GM10248 (cell line): ENCODE measurements around the gene DACT1.

Experiments used
- CTCF ChIA-PET: fragments of 300-600 bp; sonication (Branson Sonifier 250); formaldehyde crosslinking; extraction: SDS; loops from one replicate; lab custom pipeline; 2021; ENCODE audit warnings: antibody characterized with exemption; lab: Yijun Ruan, JAX
- POLR2A ChIA-PET: fragments of 350-650 bp; sonication (Branson Sonifier 250); formaldehyde crosslinking; extraction: SDS; loops from one replicate; lab custom pipeline; 2020; ENCODE audit warnings: antibody characterized with exemption; lab: Yijun Ruan, JAX
- DNase-seq: peaks from one replicate; pipeline ENCODE4 v3.0.0; 2012; ENCODE audit errors: extremely low spot score
- TF ChIP-seq, protein P1 (sequence below): IDR thresholded peaks from 2 replicates; pipeline ENCODE4 v1.5.1; 2012; ENCODE audit warnings: mild to moderate bottlenecking, low read depth; ENCODE audit errors: extremely low read depth, missing control alignments, control extremely low read depth

Gene DACT1

DNA sequence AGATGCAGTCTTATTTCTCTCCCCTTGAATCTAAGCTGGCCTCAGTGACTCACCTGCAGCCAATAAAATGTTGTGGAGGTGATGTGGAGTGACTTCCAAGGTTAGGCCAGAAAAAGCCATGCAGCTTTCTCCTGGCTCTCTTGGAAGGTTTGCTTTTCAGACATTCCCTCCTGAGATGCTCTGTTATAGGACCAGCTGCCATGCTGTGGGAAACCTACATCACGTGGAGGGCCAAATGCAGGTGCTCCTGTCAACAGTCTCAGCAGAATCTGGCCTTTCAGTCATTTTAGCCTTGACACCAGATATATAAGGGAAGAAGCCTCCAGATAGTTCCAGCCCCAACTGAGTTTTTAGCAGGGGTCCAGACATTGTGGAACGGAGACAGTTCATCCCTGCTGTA lies 38.1 kb upstream of the DACT1 start:
- CTCF ChIA-PET = no interaction called here
- TF ChIP-seq, protein P1, sequence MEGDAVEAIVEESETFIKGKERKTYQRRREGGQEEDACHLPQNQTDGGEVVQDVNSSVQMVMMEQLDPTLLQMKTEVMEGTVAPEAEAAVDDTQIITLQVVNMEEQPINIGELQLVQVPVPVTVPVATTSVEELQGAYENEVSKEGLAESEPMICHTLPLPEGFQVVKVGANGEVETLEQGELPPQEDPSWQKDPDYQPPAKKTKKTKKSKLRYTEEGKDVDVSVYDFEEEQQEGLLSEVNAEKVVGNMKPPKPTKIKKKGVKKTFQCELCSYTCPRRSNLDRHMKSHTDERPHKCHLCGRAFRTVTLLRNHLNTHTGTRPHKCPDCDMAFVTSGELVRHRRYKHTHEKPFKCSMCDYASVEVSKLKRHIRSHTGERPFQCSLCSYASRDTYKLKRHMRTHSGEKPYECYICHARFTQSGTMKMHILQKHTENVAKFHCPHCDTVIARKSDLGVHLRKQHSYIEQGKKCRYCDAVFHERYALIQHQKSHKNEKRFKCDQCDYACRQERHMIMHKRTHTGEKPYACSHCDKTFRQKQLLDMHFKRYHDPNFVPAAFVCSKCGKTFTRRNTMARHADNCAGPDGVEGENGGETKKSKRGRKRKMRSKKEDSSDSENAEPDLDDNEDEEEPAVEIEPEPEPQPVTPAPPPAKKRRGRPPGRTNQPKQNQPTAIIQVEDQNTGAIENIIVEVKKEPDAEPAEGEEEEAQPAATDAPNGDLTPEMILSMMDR = no peak
- no peak for DNase-seq
- POLR2A ChIA-PET = no interaction called here

- TF ChIP-seq, protein P1 = no peak
- ChIA-PET CTCF (no interaction called here), POLR2A (no interaction called here)
- no peak for DNase-seq
Measured at GRCh38 chr14:58605465-58605864, 32.3 kb upstream of the DACT1 start.

DNA sequence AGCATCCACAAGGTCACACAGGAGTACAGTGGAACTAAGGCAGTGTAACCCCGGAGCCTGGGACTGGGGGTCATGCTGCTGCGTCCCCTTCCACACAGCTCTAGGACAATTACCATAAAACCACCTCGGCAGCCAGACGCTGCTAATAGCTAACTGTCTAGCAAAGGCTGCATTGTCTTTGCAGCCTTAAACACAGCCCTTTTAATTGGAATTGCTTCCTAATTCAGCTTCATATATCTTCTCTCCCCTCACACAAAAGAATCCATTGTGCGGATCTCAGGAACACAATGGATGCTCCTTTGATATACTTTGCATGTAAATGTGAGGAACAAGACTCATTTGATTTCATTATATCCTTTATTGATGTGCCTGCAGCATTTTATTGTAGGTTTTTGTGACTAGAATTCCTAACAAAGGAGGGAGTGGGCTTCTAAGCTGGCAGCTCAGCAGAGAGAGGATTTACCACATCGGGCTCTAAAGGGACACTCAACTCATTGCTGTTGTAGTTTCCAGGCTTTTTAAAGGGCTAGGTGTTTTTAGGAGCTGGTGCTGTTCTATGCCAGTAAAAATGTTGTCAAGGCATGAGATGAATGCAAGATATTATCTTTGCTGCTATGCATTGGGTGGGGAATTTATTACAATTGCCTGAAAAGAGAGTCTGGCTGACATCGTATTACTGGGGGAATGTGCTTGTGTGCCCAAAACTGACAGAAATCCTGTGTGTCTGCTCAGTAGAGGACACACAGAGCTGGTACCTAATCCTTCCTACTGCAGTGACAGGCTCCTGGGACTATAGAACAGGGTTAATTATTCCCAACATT lies 30.4 kb upstream of the DACT1 start:
- ChIA-PET CTCF (no interaction called here), POLR2A (no interaction called here)
- TF ChIP-seq, protein P1 = no peak
- no peak for DNase-seq

DNA sequence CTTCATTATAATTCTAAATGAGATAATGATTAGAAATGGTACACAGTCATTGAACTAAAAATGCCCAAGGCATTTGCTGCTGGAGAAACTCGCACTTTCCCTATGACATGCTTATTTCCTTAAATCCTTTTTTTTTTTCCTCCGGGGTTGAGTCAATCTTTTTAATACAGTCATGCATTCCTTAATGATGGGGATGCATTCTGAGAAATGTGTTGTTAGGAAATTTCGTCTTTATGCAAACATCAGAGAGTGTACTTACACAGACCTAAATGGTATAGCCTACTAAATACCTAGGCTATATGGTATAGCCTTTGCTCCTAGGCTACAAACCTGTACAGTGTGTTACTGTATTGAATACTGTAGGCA lies 29.8 kb upstream of the DACT1 start:
- TF ChIP-seq, protein P1 = no peak
- no peak for DNase-seq
- ChIA-PET CTCF (no interaction called here), POLR2A (no interaction called here)

DNA sequence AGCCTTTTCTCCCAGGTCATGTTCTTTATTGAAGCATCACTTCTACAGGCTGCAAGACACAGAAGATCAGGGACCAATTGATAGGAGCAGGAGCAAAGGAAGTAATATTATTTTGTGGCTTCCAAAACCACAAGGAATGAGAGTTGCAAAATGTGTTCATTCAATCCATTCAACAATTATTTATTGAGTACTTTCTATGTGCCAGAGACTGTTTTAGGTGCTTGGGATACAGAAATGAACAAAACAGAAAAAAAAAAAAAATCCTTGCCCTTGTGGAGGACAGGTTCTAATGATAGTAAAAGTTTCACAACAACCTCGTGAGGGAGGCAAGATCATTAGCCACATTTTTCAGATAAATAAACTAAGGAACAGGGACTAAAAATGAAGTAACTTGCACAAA lies 20.1 kb upstream of the DACT1 start:
- POLR2A ChIA-PET = no interaction called here
- no peak for DNase-seq
- CTCF ChIA-PET = interaction anchor here (1.0 to 1.3 kb wide), 2 partner anchors 19 to 25 kb away, joined by 3 read pairs; no protein-coding TSS in a partner anchor
- TF ChIP-seq, protein P1 = no peak

GRCh38 chr14:58620011-58620410 lies 17.8 kb upstream of the DACT1 start:
- DNase-seq = no peak
- ChIA-PET POLR2A (no interaction called here), CTCF (interaction anchor here (1.2 kb wide), 1 partner anchor 119 kb away, joined by 3 read pairs; no protein-coding TSS in a partner anchor)
- TF ChIP-seq, protein P1 = no peak

GRCh38 chr14:58625438-58625837 lies 12.3 kb upstream of the DACT1 start:
- ChIA-PET POLR2A (no interaction called here), CTCF (interaction anchor here (1.6 kb wide), 1 partner anchor 12 kb away, joined by 3 read pairs; no protein-coding TSS in a partner anchor)

More at GRCh38 chr14:58625438-58625837, 12.3 kb upstream of the DACT1 start:
- DNase-seq = no peak
- TF ChIP-seq, protein P1 = no peak
